ENCODE data around the gene IL11. TPM values are rescaled to one million over a fixed set of nuclear protein-coding genes. Genes with fewer than 3 reads are reported as not detected.

The IL11 gene
- total and polyA plus RNA-seq, 2 of the 13 experiments (the other 11 are each of a cell fraction or from before 2014, with no cell fraction given) = 2.5 to 2.9 TPM

- TF ChIP-seq ZNF770 (CRISPR knock-in tag; IDR thresholded peaks at IDR 0.05) (no peak), PHF21A (CRISPR knock-in tag; IDR thresholded peaks at IDR 0.05) (peak; percentile 36; the same call in 1 of the 2 replicates), UBTF (CRISPR knock-in tag; IDR thresholded peaks at IDR 0.05) (no peak), GPN1 (CRISPR knock-in tag; IDR thresholded peaks at IDR 0.05; ENCODE audit: borderline replicate concordance) (no peak), MXI1 (IDR thresholded peaks at IDR 0.05; ENCODE audit: borderline replicate concordance, low read depth, low read length) (peak; percentile 81; the same call in 1 of the 3 replicates), KLF16 (CRISPR knock-in tag; IDR thresholded peaks at IDR 0.05) (0 out of 4 replicates have a peak, but pooled peaks of 1 of the 2 experiments have one; percentile 32), NFYC (CRISPR knock-in tag; IDR thresholded peaks at IDR 0.05) (peak; percentile 96), BCL3 (CRISPR knock-in tag; IDR thresholded peaks at IDR 0.05) (no peak), TBP (CRISPR knock-in tag; IDR thresholded peaks at IDR 0.05) (no peak), SMAD9 (CRISPR knock-in tag; IDR thresholded peaks at IDR 0.05) (no peak), FOXA3 (CRISPR knock-in tag; IDR thresholded peaks at IDR 0.05) (peak; percentile 29), ZNF512B (CRISPR knock-in tag; IDR thresholded peaks at IDR 0.05; ENCODE audit: borderline replicate concordance) (no peak), ZNF549 (CRISPR knock-in tag; IDR thresholded peaks at IDR 0.05) (no peak), SALL1 (CRISPR knock-in tag; IDR thresholded peaks at IDR 0.05) (peak; percentile 26), SIN3A (IDR thresholded peaks at IDR 0.05; ENCODE audit: borderline replicate concordance, low read depth, low read length) (0 out of 2 replicates have a peak, but pooled peaks have one; percentile 68)
- TF ChIP-seq, protein P1, sequence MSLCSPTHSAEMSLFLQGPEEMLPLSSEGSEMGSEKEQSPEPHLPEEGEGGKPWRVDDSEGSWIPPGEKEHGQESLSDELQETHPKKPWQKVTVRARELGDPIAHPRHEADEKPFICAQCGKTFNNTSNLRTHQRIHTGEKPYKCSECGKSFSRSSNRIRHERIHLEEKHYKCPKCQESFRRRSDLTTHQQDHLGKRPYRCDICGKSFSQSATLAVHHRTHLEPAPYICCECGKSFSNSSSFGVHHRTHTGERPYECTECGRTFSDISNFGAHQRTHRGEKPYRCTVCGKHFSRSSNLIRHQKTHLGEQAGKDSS (CRISPR knock-in tag; IDR thresholded peaks at IDR 0.05; ENCODE audit: borderline replicate concordance, low read depth) = no peak
- TF ChIP-seq, protein P2, sequence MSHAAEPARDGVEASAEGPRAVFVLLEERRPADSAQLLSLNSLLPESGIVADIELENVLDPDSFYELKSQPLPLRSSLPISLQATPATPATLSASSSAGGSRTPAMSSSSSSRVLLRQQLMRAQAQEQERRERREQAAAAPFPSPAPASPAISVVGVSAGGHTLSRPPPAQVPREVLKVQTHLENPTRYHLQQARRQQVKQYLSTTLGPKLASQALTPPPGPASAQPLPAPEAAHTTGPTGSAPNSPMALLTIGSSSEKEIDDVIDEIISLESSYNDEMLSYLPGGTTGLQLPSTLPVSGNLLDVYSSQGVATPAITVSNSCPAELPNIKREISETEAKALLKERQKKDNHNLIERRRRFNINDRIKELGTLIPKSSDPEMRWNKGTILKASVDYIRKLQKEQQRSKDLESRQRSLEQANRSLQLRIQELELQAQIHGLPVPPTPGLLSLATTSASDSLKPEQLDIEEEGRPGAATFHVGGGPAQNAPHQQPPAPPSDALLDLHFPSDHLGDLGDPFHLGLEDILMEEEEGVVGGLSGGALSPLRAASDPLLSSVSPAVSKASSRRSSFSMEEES (CRISPR knock-in tag; IDR thresholded peaks at IDR 0.05) = no peak
Observed at GRCh38 chr19:55339105-55339888, 31.0 kb downstream of the IL11 start, which contains the start of gene KMT5C (continued).
